HG03354 (cell line): ENCODE data around the gene SP6.
A peak's percentile ranks its signal among the peaks of the same experiment; 100 is the strongest.

Source experiments
- ATAC-seq: cut with Tn5 transposase; IDR thresholded peaks from one replicate; pipeline ENCODE4 v1.9.1; 2021; ENCODE audit warnings: mild to moderate bottlenecking; ENCODE audit not compliant: unreplicated experiment, poor library complexity, severe bottlenecking

Gene SP6

GRCh38 chr17:47840001-47840741 is 10.8 kb downstream of the SP6 start:
- ATAC-seq: no peak

DNA sequence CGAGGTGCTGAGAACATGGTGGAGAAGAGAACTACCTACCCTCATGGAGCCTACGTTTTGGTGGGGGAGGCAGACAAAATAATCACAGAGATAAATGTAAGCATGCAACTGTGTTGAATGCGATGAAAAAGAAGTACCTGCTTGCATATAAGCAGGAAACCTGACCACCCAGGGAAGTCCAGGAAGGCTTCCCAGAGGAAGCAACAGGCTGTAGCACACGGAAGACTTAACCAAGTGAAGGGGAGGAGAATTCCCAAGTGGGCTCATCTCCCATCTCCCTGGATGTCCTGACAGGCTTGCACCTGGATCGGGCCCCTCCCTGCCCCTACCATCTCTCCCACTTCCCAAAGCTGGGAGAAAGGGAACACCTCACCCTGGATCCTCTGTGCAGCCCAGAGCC is 11.9 kb downstream of the SP6 start:
- ATAC-seq: no peak

GRCh38 chr17:47838636-47839035 is 12.3 kb downstream of the SP6 start:
- no peak for ATAC-seq

GRCh38 chr17:47837401-47838039 is 13.4 kb downstream of the SP6 start:
- no peak for ATAC-seq

- ATAC-seq: no peak
Measured at GRCh38 chr17:47836601-47837000, 14.4 kb downstream of the SP6 start.

GRCh38 chr17:47834756-47835155 is 16.2 kb downstream of the SP6 start:
- no peak for ATAC-seq

- peak; percentile 4 for ATAC-seq
Measured at GRCh38 chr17:47831934-47832327, 19.0 kb downstream of the SP6 start.

DNA sequence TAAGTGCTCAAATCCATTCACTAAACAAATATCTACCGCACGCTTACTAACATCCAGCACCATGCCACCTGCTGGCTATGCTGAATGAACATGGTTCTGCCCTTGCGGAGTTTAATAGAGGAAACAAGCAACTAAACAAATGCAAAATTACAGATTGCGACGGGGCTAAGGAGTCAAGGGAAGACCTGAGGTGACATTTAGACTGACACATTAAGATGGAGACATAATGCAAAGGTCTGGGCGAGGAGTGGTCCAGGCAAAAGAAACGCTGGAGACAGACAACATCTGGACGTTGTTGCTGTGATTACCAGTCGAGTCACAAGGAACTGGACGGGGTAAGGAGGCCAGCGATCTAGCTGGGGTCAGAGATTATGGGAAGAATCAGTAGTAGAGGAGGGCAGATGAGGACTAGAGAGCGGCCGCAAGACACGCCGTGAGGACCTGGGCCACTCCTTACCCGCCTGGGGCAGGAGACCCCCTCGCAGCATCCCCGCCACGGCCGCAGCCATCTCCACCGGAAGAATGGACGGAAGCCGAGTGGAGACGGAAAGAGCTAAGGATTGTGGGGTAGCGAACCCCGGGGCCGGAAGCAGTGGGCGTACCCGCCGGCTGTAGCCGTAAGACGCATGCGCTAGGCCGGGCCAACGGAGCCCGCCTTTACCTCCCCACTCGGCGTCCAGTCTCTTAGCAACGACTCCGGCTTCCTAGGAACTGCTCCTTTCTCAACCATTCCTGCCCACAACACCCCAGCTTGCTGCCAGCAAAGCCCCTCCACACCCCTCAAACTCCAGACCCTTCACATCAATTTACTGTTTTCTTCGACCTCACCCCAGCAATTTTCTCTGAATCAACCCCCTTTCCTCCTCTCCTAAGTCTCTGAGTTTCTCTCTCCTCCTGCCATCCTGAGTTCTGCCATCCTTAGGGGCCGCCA is 19.7 kb downstream of the SP6 start, which contains the start of the genes LRRC46 and MRPL10:
TSS of gene LRRC46 (plus strand) at position 668 of the 931 bp plus-strand sequence. CDS start 320 bp downstream, outside the sequence.
TSS of gene MRPL10 (minus strand) at position 539 of the 931 bp plus-strand sequence. CDS start at position 509, 30 bp downstream.
- peak; percentile 92 for ATAC-seq

- no peak for ATAC-seq
Measured at GRCh38 chr17:47830396-47831002, 20.5 kb downstream of the SP6 start.

DNA sequence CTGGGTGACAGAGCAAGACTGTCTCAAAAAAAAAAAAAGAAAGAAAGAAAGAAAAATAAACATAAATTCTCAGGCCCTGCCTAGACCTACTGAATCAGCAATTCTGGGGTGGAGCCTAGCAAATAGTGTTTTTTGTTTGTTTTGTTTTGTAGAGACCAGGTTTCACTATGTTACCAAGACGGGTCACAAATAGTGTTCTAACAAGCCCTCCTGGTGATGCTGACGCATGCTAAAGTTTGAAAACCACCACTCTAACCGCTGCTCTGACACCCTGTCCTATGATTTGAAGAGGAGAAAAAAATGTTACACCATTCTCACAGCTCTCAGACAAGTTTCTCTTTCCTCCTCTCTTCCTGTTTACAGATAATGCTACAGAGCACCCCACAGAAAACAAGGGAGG is 21.1 kb downstream of the SP6 start:
- no peak for ATAC-seq

GRCh38 chr17:47823519-47823918 is 27.4 kb downstream of the SP6 start:
- ATAC-seq: no peak

DNA sequence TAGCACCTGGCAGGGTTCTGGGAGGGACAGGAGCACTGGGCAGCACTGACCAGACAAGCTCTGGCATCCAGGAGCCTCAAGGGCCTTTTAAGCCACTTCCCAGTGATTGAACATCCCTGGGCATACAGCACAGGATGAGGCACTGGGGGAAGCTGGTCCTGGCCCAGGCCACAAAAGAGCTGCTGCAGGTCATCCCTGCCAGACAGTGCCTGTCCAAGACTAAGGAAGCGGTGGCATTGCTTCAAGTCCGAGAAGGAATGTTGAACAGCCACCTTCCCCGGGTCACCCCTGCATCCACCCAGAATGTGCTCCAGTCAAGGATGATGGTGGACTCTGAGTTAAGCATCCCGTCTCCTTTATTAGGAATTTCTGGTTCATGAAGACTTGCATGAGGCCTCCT is 28.2 kb downstream of the SP6 start:
- ATAC-seq: no peak

- peak; percentile 84 for ATAC-seq
Measured at GRCh38 chr17:47821424-47822391, 29.3 kb downstream of the SP6 start, which contains the start of gene OSBPL7. TSS of gene OSBPL7 (minus strand) at chr17:47821794. CDS start at chr17:47820278, 1,516 bp downstream.

GRCh38 chr17:47821031-47821423 is 29.9 kb downstream of the SP6 start:
- no peak for ATAC-seq

GRCh38 chr17:47820033-47820789 is 30.8 kb downstream of the SP6 start:
- no peak for ATAC-seq

DNA sequence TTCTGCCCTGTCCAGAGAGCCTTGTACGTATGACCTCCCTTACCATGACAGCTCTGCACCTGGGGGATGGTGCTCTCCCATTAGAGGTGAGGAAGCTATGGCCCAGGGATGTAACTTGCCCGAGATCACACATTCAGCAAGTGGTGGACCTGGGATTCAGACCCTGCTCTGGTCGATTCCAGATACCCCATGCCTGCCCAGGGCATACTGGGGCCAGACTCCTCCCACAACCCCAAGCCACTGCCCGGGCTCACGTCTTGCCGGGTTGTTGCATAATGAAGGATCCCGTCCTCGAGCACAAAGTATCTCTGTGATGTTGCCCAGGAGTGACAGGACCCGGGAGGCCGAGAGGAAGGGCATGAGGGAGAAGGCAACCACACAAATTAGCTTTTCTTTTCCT is 31.5 kb downstream of the SP6 start:
- no peak for ATAC-seq

GRCh38 chr17:47818002-47818695 is 32.8 kb downstream of the SP6 start:
- ATAC-seq: no peak
